Neural cell (in vitro differentiated cells): Measurements from ENCODE around the gene SLC6A1.

ENCODE experiments used
- CTCF ChIP-seq: fragments of 450-650 bp; IDR thresholded peaks from 2 replicates; pipeline ENCODE4 v1.5.1; 2014; ENCODE audit warnings: antibody characterized with exemption, mild to moderate bottlenecking, moderate library complexity; ENCODE audit not compliant: poor library complexity, severe bottlenecking
- EZH2 ChIP-seq: fragments of 200-600, 300-800 bp; shearing (Covaris generic), sonication (generic); IDR thresholded peaks from 2 replicates; pipeline ENCODE4 v1.6.1; 2014; ENCODE audit warnings: antibody characterized with exemption, low read length, borderline replicate concordance, mild to moderate bottlenecking; ENCODE audit not compliant: insufficient read depth, poor library complexity, severe bottlenecking
- MXI1 ChIP-seq: fragments of 450-650 bp; conservative IDR thresholded peaks from 2 replicates; pipeline ENCODE4 v1.6.1; 2014; ENCODE audit warnings: antibody characterized with exemption, mild to moderate bottlenecking; ENCODE audit not compliant: poor library complexity, severe bottlenecking
- POLR2AphosphoS5 ChIP-seq: IDR thresholded peaks from 2 replicates; pipeline ENCODE4 v1.6.1; 2012
- RAD21 ChIP-seq: fragments of 450-650 bp; conservative IDR thresholded peaks from 2 replicates; pipeline ENCODE4 v1.6.1; 2014; ENCODE audit warnings: antibody characterized with exemption, mild to moderate bottlenecking, moderate library complexity
- REST ChIP-seq: IDR thresholded peaks from 2 replicates; pipeline ENCODE4 v1.6.1; 2012; ENCODE audit warnings: borderline replicate concordance
- SMC3 ChIP-seq: fragments of 450-650 bp; conservative IDR thresholded peaks from 2 replicates; pipeline ENCODE4 v1.6.1; 2014; ENCODE audit warnings: antibody characterized with exemption, mild to moderate bottlenecking, moderate library complexity; ENCODE audit not compliant: poor library complexity

- no peak for TF ChIP-seq CTCF
- TF ChIP-seq EZH2: no peak
- no peak for TF ChIP-seq RAD21
- TF ChIP-seq POLR2AphosphoS5: no peak
- TF ChIP-seq SMC3: no peak
- no peak for TF ChIP-seq REST
- no peak for TF ChIP-seq MXI1
Observed at GRCh38 chr3:11047500-11047899, 55.0 kb downstream of the SLC6A1 start.
